SK-N-SH (cell line): ENCODE results near the gene SHISAL1. TPM values are rescaled to one million over a fixed set of nuclear protein-coding genes. Genes with fewer than 3 reads are reported as not detected.

ENCODE experiments used
- CTCF ChIA-PET: fragments of 300-600, 350-600 bp; formaldehyde crosslinking; extraction: SDS; loops from one replicate; lab custom pipeline; 2021; lab: Yijun Ruan, JAX
- POLR2A ChIA-PET: fragments of 350-600 bp; sonication (Branson Sonifier 250); formaldehyde crosslinking; extraction: SDS; loops from one replicate; lab custom pipeline; 2020; ENCODE audit warnings: antibody characterized with exemption, inconsistent platforms; lab: Yijun Ruan, JAX
- DNase-seq: peaks from one replicate; pipeline ENCODE4 v3.0.0; 2012
- H2AFZ ChIP-seq: fragments of 200-600 bp; sonication (generic); 2 replicates; pipeline ENCODE4 v1.8.1; 2016; ENCODE audit warnings: antibody characterized with exemption, mild to moderate bottlenecking, low read depth
- H3F3A ChIP-seq: fragments of 200-600 bp; sonication (generic); replicated peaks from 2 replicates; pipeline ENCODE3; 2016; ENCODE audit warnings: antibody characterized with exemption, mild to moderate bottlenecking; ENCODE audit not compliant: insufficient read depth
- H3K27ac ChIP-seq, 2 experiments: fragments of 200-500 bp in 1 of 2; fragments of 200-600 bp in 1 of 2; sonication (Bioruptor generic) in 1 of 2; sonication (generic), shearing (Covaris generic) in 1 of 2; 2 replicates each; pipeline versions ENCODE4 v1.5.1 to v1.6.1; 2014 to 2016; ENCODE audit warnings: low read depth in 2 of 2, inconsistent platforms in 1 of 2, low read length in 1 of 2, mild to moderate bottlenecking in 1 of 2, mixed read lengths in 1 of 2
- H3K27me3 ChIP-seq: fragments of 200-600 bp; sonication (generic), shearing (Covaris generic); 2 replicates; pipeline ENCODE4 v1.6.1; 2016; ENCODE audit warnings: mixed run types; ENCODE audit not compliant: insufficient read depth
- H3K36me3 ChIP-seq, 2 experiments: fragments of 200-500 bp in 1 of 2; fragments of 200-600 bp in 1 of 2; sonication (Bioruptor generic) in 1 of 2; sonication (generic) in 1 of 2; replicated peaks in 1 of 2; 2 replicates each; pipeline versions ENCODE3 to v1.5.1; 2014 to 2016; ENCODE audit warnings: low read length in 1 of 2, mild to moderate bottlenecking in 1 of 2; ENCODE audit not compliant: insufficient read depth in 2 of 2, control insufficient read depth in 1 of 2
- H3K4me1 ChIP-seq, 2 experiments: fragments of 200-500 bp in 1 of 2; fragments of 200-600 bp in 1 of 2; sonication (Bioruptor generic) in 1 of 2; sonication (generic), shearing (Covaris generic) in 1 of 2; 2 replicates each; pipeline versions ENCODE4 v1.5.1 to v1.6.1; 2014 to 2016; ENCODE audit warnings: low read depth in 1 of 2, low read length in 1 of 2, mixed run types in 1 of 2; ENCODE audit not compliant: insufficient read depth in 2 of 2, control insufficient read depth in 1 of 2
- H3K4me2 ChIP-seq: fragments of 200-600 bp; sonication (generic), shearing (Covaris generic); 2 replicates; pipeline ENCODE4 v1.6.1; 2017; ENCODE audit warnings: mixed run types
- H3K4me3 ChIP-seq, 2 experiments: fragments of 200-500 bp in 1 of 2; fragments of 200-600 bp in 1 of 2; sonication (Bioruptor generic) in 1 of 2; sonication (generic), shearing (Covaris generic) in 1 of 2; 2 replicates each; pipeline versions ENCODE4 v1.5.1 to v1.8.1; 2014 to 2016; ENCODE audit warnings: low read depth in 2 of 2, inconsistent platforms in 1 of 2, low read length in 1 of 2, mild to moderate bottlenecking in 1 of 2, mixed read lengths in 1 of 2, moderate library complexity in 1 of 2
- H3K79me2 ChIP-seq: fragments of 200-600 bp; sonication (generic); 2 replicates; pipeline ENCODE4 v1.8.1; 2017; ENCODE audit warnings: mild to moderate bottlenecking; ENCODE audit not compliant: insufficient read depth
- H3K9ac ChIP-seq: fragments of 200-600 bp; sonication (generic); 2 replicates; pipeline ENCODE4 v1.6.1; 2017; ENCODE audit warnings: mixed run types
- H3K9me2 ChIP-seq: fragments of 200-600 bp; sonication (generic); 2 replicates; pipeline ENCODE4 v1.6.1; 2017; ENCODE audit warnings: mixed run types
- H3K9me3 ChIP-seq: fragments of 200-600 bp; sonication (generic); 2 replicates; pipeline ENCODE4 v1.6.1; 2017; ENCODE audit warnings: mixed run types, mild to moderate bottlenecking, moderate library complexity
- H4K20me1 ChIP-seq: fragments of 200-600 bp; sonication (generic); 2 replicates; pipeline ENCODE4 v1.6.1; 2017; ENCODE audit warnings: mild to moderate bottlenecking, mixed run types; ENCODE audit not compliant: insufficient read depth
- CHD2 ChIP-seq: fragments of 150-350 bp; IDR thresholded peaks from 2 replicates; pipeline ENCODE4 v1.6.1; 2018; ENCODE audit warnings: low read length; ENCODE audit not compliant: partially characterized antibody
- ELF1 ChIP-seq: IDR thresholded peaks from 2 replicates; pipeline ENCODE4 v1.4.0; 2012
- FOXJ3 ChIP-seq: sonication (generic); formaldehyde crosslinking; IDR thresholded peaks from 2 replicates; pipeline ENCODE4 v1.5.1; 2020; ENCODE audit warnings: mild to moderate bottlenecking, missing genetic modification reagents
- FOXM1 ChIP-seq: IDR thresholded peaks from 2 replicates; pipeline ENCODE4 v1.4.0; 2012; ENCODE audit warnings: low read depth, mild to moderate bottlenecking
- GATA2 ChIP-seq: sonication (generic); formaldehyde crosslinking; IDR thresholded peaks from 2 replicates; pipeline ENCODE4 v1.5.0; 2020; ENCODE audit warnings: mild to moderate bottlenecking, missing genetic modification reagents
- NFIC ChIP-seq: IDR thresholded peaks from 2 replicates; pipeline ENCODE4 v1.4.0; 2012; ENCODE audit warnings: borderline replicate concordance
- RCOR1 ChIP-seq: fragments of 150-350 bp; IDR thresholded peaks from 2 replicates; pipeline ENCODE4 v1.6.1; 2017; ENCODE audit warnings: antibody characterized with exemption, low read length
- RXRA ChIP-seq: IDR thresholded peaks from 2 replicates; pipeline ENCODE4 v1.4.0; 2012; ENCODE audit warnings: low read depth, mild to moderate bottlenecking, borderline replicate concordance
- SMC3 ChIP-seq: IDR thresholded peaks from 2 replicates; pipeline ENCODE4 v1.6.1; 2012; ENCODE audit warnings: low read depth, low read length, improper control_type of control experiment
- TAF1 ChIP-seq: IDR thresholded peaks from 2 replicates; pipeline ENCODE4 v1.6.1; 2012; ENCODE audit warnings: low read depth, mild to moderate bottlenecking, low read length, moderate library complexity, borderline replicate concordance
- TCF12 ChIP-seq: IDR thresholded peaks from 2 replicates; pipeline ENCODE4 v1.4.0; 2012
- TEAD4 ChIP-seq: IDR thresholded peaks from 2 replicates; pipeline ENCODE4 v1.4.0; 2012; ENCODE audit warnings: mild to moderate bottlenecking, borderline replicate concordance; ENCODE audit not compliant: insufficient read depth
- USF1 ChIP-seq: IDR thresholded peaks from 2 replicates; pipeline ENCODE4 v1.4.0; 2012; ENCODE audit warnings: low read depth, borderline replicate concordance
- USF2 ChIP-seq: fragments of 150-350 bp; IDR thresholded peaks from 2 replicates; pipeline ENCODE4 v1.6.1; 2017; ENCODE audit warnings: antibody characterized with exemption, low read length, low read depth, borderline replicate concordance
- YY1 ChIP-seq: IDR thresholded peaks from 2 replicates; pipeline ENCODE4 v1.4.0; 2012; ENCODE audit warnings: low read depth, mild to moderate bottlenecking
- WGBS: methylation state at CpG from one replicate; pipeline ENCODE4 v1.1.6; 2017; ENCODE audit warnings: low lambda C conversion rate; 5-methylcytosine and 5-hydroxymethylcytosine counted together
- polyA plus RNA-seq, 3 experiments: library from polyadenylated mRNA; depleted of rRNA; stranded (reverse); fragments of >200 nt; gene quantifications; 2 replicates each; pipeline ENCODE4 v1.2.3, GENCODE V29; 2012
- TF ChIP-seq, protein P1 (sequence below): IDR thresholded peaks from 2 replicates; pipeline ENCODE4 v1.4.0; 2012; ENCODE audit warnings: low read depth

SHISAL1 gene
- polyA plus RNA-seq, 1 of the 3 experiments (the other 2 are of a cell fraction): 0.10 TPM

DNA sequence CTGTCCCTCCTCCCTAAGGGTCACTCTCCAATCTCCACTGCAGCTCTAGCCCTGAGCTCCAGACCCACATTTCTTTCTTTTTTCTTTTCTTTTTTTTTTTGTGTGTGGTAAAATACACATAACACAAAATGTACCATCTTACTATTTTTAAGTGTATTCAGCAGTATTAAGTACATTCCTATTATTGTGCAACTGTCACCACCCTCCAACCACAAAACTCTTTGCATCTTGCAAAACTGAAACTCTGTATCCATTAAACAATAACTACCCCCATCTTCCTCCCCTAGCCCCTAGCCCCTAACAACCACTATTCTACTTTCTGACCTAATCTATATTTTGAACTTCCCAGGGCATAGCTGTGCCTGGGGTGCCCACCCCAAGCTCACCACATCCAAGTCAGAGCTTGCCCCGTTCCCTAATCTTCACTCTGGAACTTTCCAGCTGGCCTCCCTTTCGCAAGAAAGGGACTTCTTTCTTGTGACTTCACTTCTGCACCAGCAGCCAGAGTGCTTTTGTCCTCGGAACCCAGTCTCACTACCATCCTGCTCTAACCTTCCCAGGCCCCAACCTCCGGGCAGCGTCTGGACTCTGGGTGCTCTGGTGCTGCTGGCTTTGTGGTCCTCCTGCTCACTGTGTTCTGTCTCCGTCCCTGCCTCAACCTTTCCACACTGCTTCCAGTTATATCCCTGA is 101.3 kb downstream of the SHISAL1 start:
- no peaks in the 10 kb centered on the region for H3K36me3 ChIP-seq
- POLR2A ChIA-PET: no interaction called here
- H3F3A ChIP-seq: no peaks in the 10 kb centered on the region
- H3K27ac ChIP-seq: no peak overlapping the region
- no peak for DNase-seq
- H3K4me1 ChIP-seq: no peaks in the 10 kb centered on the region; a peak in 1 of 4 replicates
- no peak overlapping the region for H3K4me2 ChIP-seq
- no peak overlapping the region for H3K9ac ChIP-seq
- no peaks in the 10 kb centered on the region for H3K9me2 ChIP-seq
- CTCF ChIA-PET: no interaction called here
- no peak overlapping the region for H2AFZ ChIP-seq
- no peaks in the 10 kb centered on the region; the same call in 1 of the 2 replicates for H3K9me3 ChIP-seq
- no peaks in the 10 kb centered on the region for H3K79me2 ChIP-seq
- no peak for TF ChIP-seq TAF1
- no peak for TF ChIP-seq USF1
- TF ChIP-seq, protein P1, sequence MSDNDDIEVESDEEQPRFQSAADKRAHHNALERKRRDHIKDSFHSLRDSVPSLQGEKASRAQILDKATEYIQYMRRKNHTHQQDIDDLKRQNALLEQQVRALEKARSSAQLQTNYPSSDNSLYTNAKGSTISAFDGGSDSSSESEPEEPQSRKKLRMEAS: no peak
- TF ChIP-seq SMC3: no peak
- no peak for TF ChIP-seq TEAD4
- TF ChIP-seq USF2: no peak
- no peak overlapping the region for H3K4me3 ChIP-seq
- H3K27me3 ChIP-seq: no peaks in the 10 kb centered on the region
- WGBS: 47% methylated on average over 6 of the region's 6 CpGs
- H4K20me1 ChIP-seq: no peaks in the 10 kb centered on the region

DNA sequence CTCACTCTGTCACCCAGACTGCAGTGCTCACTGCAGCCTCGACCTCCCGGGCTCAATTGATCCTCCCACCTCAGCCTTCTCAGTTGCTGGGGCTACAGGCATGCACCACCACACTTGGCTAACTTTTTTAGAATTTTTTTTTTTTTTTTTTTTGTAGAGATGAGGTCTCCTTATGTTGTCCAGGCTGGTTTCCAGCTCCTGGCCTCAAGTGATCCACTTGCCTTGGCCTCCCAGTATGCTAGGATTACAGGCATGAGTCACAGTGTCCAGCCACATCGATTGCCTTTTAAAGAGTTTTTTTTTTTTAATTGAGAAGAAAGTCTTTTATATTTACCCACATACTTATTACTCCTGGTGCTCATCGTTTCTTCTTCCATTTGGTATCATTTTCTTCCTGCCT is 102.0 kb downstream of the SHISAL1 start:
- DNase-seq: no peak
- Histone ChIP-seq H3K9me2 (no peaks in the 10 kb centered on the region), H3K36me3 (no peaks in the 10 kb centered on the region), H3K9me3 (no peaks in the 10 kb centered on the region; the same call in 1 of the 2 replicates), H3F3A (no peaks in the 10 kb centered on the region), H3K4me3 (no peak overlapping the region), H3K27ac (no peak overlapping the region), H3K4me2 (no peak overlapping the region), H3K27me3 (no peaks in the 10 kb centered on the region), H2AFZ (no peak overlapping the region), H3K79me2 (no peaks in the 10 kb centered on the region), H3K9ac (no peak overlapping the region), H3K4me1 (no peaks in the 10 kb centered on the region; a peak in 1 of 4 replicates), H4K20me1 (no peaks in the 10 kb centered on the region)
- 31% methylated on average over 4 of the region's 4 CpGs for WGBS
- no peak for TF ChIP-seq ELF1
- TF ChIP-seq NFIC: no peak
- no peak for TF ChIP-seq FOXM1
- no peak for TF ChIP-seq GATA2 (CRISPR knock-in tag)
- no peak for TF ChIP-seq RCOR1
- no peak for TF ChIP-seq CHD2
- TF ChIP-seq YY1: no peak
- TF ChIP-seq FOXJ3: no peak
- TF ChIP-seq SMC3: no peak
- TF ChIP-seq RXRA: no peak
- no peak for TF ChIP-seq TCF12
- ChIA-PET CTCF (no interaction called here), POLR2A (no interaction called here)
